ENCODE results near the gene FBXO3. TPM values are rescaled to one million over a fixed set of nuclear protein-coding genes. Genes with fewer than 3 reads are reported as not detected.

Gene FBXO3
- total and polyA plus RNA-seq, 2 of the 8 experiments (the other 6 are each of a cell fraction or from before 2014, with no cell fraction given), result 15.9 to 25.7 TPM

DNA sequence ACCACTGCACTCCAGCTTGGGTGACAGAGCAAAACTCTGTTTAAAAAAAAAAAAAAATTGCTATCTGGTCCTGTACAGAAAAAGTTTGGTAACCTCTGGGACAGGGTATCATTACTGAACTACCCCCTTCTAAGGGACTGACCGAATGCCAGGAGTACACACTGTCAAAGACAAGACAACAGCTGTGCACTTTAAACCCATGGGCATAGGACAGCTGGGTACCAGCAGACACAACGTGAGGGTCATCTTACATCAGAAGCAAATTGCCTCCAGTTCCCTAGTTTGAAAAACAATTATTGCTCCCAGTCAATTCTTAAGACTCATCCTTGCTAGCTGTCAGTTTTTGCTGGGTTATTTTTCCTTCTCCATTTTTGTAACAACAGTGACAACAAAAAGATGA is 55.9 kb downstream of the FBXO3 start:
- no peak overlapping the region for H2BK20ac ChIP-seq (ENCODE audit: low read length)
- H3K79me1 ChIP-seq (ENCODE audit: low read depth, low read length), result peaks cover 8% of the 10 kb centered on the region; the same call in 1 of the 2 replicates
- peaks cover 1 to 4% of the 10 kb centered on the region in 2 experiments for H4K20me1 ChIP-seq (replicated peaks in 1 of 2; ENCODE audit: control insufficient read depth in 1 of 2, insufficient read depth in 2 of 2, low read length in 2 of 2)
- no peak for FAIRE-seq
- ChIA-PET CTCF (ENCODE audit: partially characterized antibody) (interaction anchor here (0.7 to 1.6 kb wide), 3 partner anchors 9 to 581 kb away, joined by 3 to 4 read pairs (median 4); no protein-coding TSS in a partner anchor), POLR2A (ENCODE audit: partially characterized antibody) (no interaction called here)
- no peak overlapping the region for H3K9ac ChIP-seq (replicated peaks in 1 of 4; ENCODE audit: extremely low read depth in 1 of 4, low read depth in 3 of 4, low read length in 3 of 4)
- H2AFZ ChIP-seq (ENCODE audit: low read length), result no peak overlapping the region
- H3K4me1 ChIP-seq (replicated peaks in 1 of 4; ENCODE audit: control insufficient read depth in 3 of 4, insufficient read depth in 4 of 4, low read length in 3 of 4), result no peaks in the 10 kb centered on the region
- DNase-seq (ENCODE audit: low read depth in 1 of 2, low spot score in 2 of 2), result no peak
- H3K14ac ChIP-seq (ENCODE audit: insufficient read length), result no peak overlapping the region
- 79% methylated on average over 2 of the region's 2 CpGs; no CpG with 5 or more reads in 1 of the 2 experiments for WGBS, 2 experiments (ENCODE audit: extremely low coverage in 1 of 2, insufficient coverage in 1 of 2, insufficient read length in 1 of 2, insufficient replicate concordance in 2 of 2, low coverage in 1 of 2, low lambda C conversion rate in 2 of 2, missing lambda C conversion rate in 1 of 2)
- H3K79me2 ChIP-seq (ENCODE audit: control insufficient read depth in 1 of 2, insufficient read depth in 2 of 2, low read length in 2 of 2), result peaks cover 0 to 4% of the 10 kb centered on the region in 2 experiments; a peak in 1 of 4 replicates
- H4K5ac ChIP-seq (ENCODE audit: insufficient read length, low read depth, low read length), result no peak overlapping the region
- H2BK120ac ChIP-seq (replicated peaks; ENCODE audit: low read depth, low read length), result no peak overlapping the region
- H3K27me3 ChIP-seq (replicated peaks in 1 of 4; ENCODE audit: control insufficient read depth in 3 of 4, extremely low read depth in 1 of 4, insufficient read depth in 3 of 4, low read length in 3 of 4), result no peaks in the 10 kb centered on the region
- H4K8ac ChIP-seq (ENCODE audit: extremely low read depth, insufficient read depth, low read length), result no peak overlapping the region
- H3K56ac ChIP-seq (replicated peaks; ENCODE audit: insufficient read length, low read depth, low read length), result no peak overlapping the region
- H2AK5ac ChIP-seq (ENCODE audit: low read depth, low read length), result no peak overlapping the region
- H3K27ac ChIP-seq (ENCODE audit: low read depth, low read length), result no peak overlapping the region
- no peak overlapping the region for H3K18ac ChIP-seq (ENCODE audit: extremely low read depth, low read length)
- no peak overlapping the region for H3K4me2 ChIP-seq (ENCODE audit: insufficient read depth in 1 of 2, low read depth in 2 of 2, low read length in 2 of 2)
- H2BK5ac ChIP-seq (ENCODE audit: low read depth, low read length), result no peak overlapping the region
- peaks cover 9 to 42% (median 16%) of the 10 kb centered on the region in 4 experiments; a peak in 7 of 8 replicates for H3K36me3 ChIP-seq (ENCODE audit: control insufficient read depth in 2 of 4, insufficient read depth in 4 of 4, low read length in 3 of 4)
- no peak overlapping the region for H2BK12ac ChIP-seq (ENCODE audit: low read depth, low read length)
- no peak overlapping the region for H4K91ac ChIP-seq (replicated peaks; ENCODE audit: insufficient read length, low read length)
- H3K23me2 ChIP-seq (ENCODE audit: low read depth, low read length), result no peaks in the 10 kb centered on the region
- no peak overlapping the region for H3K23ac ChIP-seq (ENCODE audit: insufficient read length)
- no peak overlapping the region for H2BK15ac ChIP-seq (ENCODE audit: low read length)
- no peaks in the 10 kb centered on the region for H3K9me3 ChIP-seq (ENCODE audit: insufficient read depth in 2 of 2, low read depth in 1 of 2, low read length in 1 of 2)
- no peak overlapping the region for H3K4ac ChIP-seq (replicated peaks; ENCODE audit: insufficient read length, low read depth, low read length)
- no peak for TF ChIP-seq SIRT6 (IDR thresholded peaks at IDR 0.05; ENCODE audit: low read length)
- TF ChIP-seq, protein P1, sequence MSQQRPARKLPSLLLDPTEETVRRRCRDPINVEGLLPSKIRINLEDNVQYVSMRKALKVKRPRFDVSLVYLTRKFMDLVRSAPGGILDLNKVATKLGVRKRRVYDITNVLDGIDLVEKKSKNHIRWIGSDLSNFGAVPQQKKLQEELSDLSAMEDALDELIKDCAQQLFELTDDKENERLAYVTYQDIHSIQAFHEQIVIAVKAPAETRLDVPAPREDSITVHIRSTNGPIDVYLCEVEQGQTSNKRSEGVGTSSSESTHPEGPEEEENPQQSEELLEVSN (IDR thresholded peaks at IDR 0.05), result no peak
- TF ChIP-seq TBP (IDR thresholded peaks at IDR 0.05; ENCODE audit: low read depth, low read length), result no peak
- TF ChIP-seq CTBP2 (IDR thresholded peaks at IDR 0.05; ENCODE audit: borderline replicate concordance, insufficient read depth, insufficient read length, low read length), result no peak
- TF ChIP-seq TCF12 (IDR thresholded peaks at IDR 0.05; ENCODE audit: low read depth, low read length), result no peak
- no peak for TF ChIP-seq KDM1A (IDR thresholded peaks at IDR 0.05; ENCODE audit: borderline replicate concordance, low read length)
- TF ChIP-seq, protein P2, sequence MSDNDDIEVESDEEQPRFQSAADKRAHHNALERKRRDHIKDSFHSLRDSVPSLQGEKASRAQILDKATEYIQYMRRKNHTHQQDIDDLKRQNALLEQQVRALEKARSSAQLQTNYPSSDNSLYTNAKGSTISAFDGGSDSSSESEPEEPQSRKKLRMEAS (IDR thresholded peaks at IDR 0.05), result no peak
- no peak overlapping the region for H3K4me3 ChIP-seq (ENCODE audit: extremely low read depth in 1 of 4, insufficient read depth in 2 of 4, low read depth in 3 of 4, low read length in 4 of 4)

Data from H1 (cell line).